IPS-NIHi7 (cell line): ENCODE data around the gene NFE2L1.

Experiments
- DNase-seq: peaks from one replicate; pipeline ENCODE4 v3.0.0; 2012; ENCODE audit warnings: mixed read lengths; ENCODE audit errors: extremely low spot score

Gene NFE2L1

DNA sequence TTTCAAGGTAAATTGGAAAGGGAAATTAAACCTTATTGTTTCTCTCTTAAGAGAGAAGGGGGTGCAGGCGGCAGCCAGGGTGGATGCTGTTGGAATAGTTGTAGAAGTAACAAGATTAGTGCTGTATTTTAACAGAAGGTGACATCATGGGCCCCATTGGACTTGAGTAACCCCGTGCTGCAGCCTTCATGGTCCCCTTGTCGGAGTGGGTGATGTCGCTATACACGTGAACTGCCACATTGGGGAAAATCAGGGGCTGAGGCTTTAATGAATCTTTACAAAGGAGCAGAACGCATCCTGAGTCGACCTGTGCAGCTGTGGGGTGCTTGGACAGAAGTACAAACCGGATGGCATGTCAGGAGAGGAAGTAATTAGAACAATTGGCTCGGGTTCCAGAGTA is 62.6 kb downstream of the NFE2L1 start:
- DNase-seq: no peak
